HCT116 (cell line): ENCODE data around the gene MAML3. TPM values are rescaled to one million over a fixed set of nuclear protein-coding genes. Genes with fewer than 3 reads are reported as not detected.

ENCODE experiments used
- ATAC-seq: fragments of 200-7000 bp; cut with Tn5 transposase; 2 replicates; pipeline ENCODE4 v1.9.1; 2020; ENCODE audit warnings: mild to moderate bottlenecking, moderate library complexity
- BruUV-seq: library from RNA; stranded (reverse); fragments of 400-500 nt; replicated peaks from 2 replicates; lab custom pipeline; 2021; lab: Mats Ljungman, UMichigan
- CTCF ChIA-PET: fragments of 300-600 bp; sonication (Branson Sonifier 250); formaldehyde crosslinking; loops from one replicate; lab custom pipeline; 2021; ENCODE audit warnings: antibody characterized with exemption; lab: Charles Lee
- POLR2A ChIA-PET: fragments of 300-600, 350-600 bp; sonication (Branson Sonifier 250); formaldehyde crosslinking; loops from one replicate; lab custom pipeline; 2021; ENCODE audit warnings: antibody characterized with exemption; lab: Charles Lee
- RAD21 ChIA-PET, 2 experiments: fragments of 300-600 bp; sonication (Branson Sonifier 250); formaldehyde crosslinking; loops; one replicate each; lab custom pipeline; 2023; ENCODE audit warnings: low total read pairs in 2 of 2; ENCODE audit not compliant: uncharacterized antibody in 2 of 2, unreplicated experiment in 2 of 2, low non-redundant PET in 1 of 2; lab: Charles Lee
- DNase-seq: peaks from one replicate; pipeline ENCODE4 v3.0.0-alpha.2; 2010; ENCODE audit warnings: low read depth, low spot score
- H2AFZ ChIP-seq: fragments of 200-600 bp; shearing (Covaris generic), sonication (generic); 2 replicates; pipeline ENCODE4 v1.6.1; 2017; ENCODE audit warnings: low read depth, mixed run types, mixed read lengths, antibody characterized with exemption, low read length; ENCODE audit not compliant: poor library complexity, severe bottlenecking
- H3K27ac ChIP-seq: 2 replicates; pipeline ENCODE4 v1.5.1; 2012; ENCODE audit warnings: low read depth, low read length
- H3K27me3 ChIP-seq: fragments of 200-600 bp; sonication (generic); 2 replicates; pipeline ENCODE4 v1.6.1; 2016; ENCODE audit warnings: mixed run types, low read length, mixed read lengths; ENCODE audit not compliant: insufficient read depth
- H3K36me3 ChIP-seq, 2 experiments: fragments of 200-500 bp in 1 of 2; fragments of 200-600 bp in 1 of 2; sonication (Bioruptor generic) in 1 of 2; sonication (generic) in 1 of 2; 2 replicates each; pipeline versions ENCODE4 v1.5.1 to v1.6.1; 2014 to 2016; ENCODE audit warnings: low read length in 2 of 2, inconsistent platforms in 1 of 2, mixed read lengths in 1 of 2, mixed run types in 1 of 2; ENCODE audit not compliant: insufficient read depth in 2 of 2, control insufficient read depth in 1 of 2
- H3K4me1 ChIP-seq, 2 experiments: fragments of 200-600 bp in 1 of 2; sonication (generic) in 1 of 2; 2 replicates each; pipeline versions ENCODE4 v1.5.1 to v1.6.1; 2012 to 2017; ENCODE audit warnings: low read length in 2 of 2, inconsistent platforms in 1 of 2, mild to moderate bottlenecking in 1 of 2, mixed read lengths in 1 of 2, mixed run types in 1 of 2, moderate library complexity in 1 of 2; ENCODE audit not compliant: insufficient read depth in 2 of 2, control insufficient read depth in 1 of 2
- H3K4me2 ChIP-seq: fragments of 200-600 bp; sonication (generic); 2 replicates; pipeline ENCODE4 v1.6.1; 2017; ENCODE audit warnings: mixed run types, low read length, mixed read lengths
- H3K4me3 ChIP-seq, 2 experiments: fragments of 200-600 bp in 1 of 2; sonication (generic) in 1 of 2; replicated peaks in 1 of 2; 2 replicates each; pipeline ENCODE4 v1.5.1; 2011 to 2016; ENCODE audit warnings: low read length in 2 of 2, control low read depth in 1 of 2, low read depth in 1 of 2, mild to moderate bottlenecking in 1 of 2, mixed read lengths in 1 of 2, mixed run types in 1 of 2
- H3K79me2 ChIP-seq: fragments of 200-600 bp; sonication (generic); 2 replicates; pipeline ENCODE4 v1.6.1; 2017; ENCODE audit warnings: mild to moderate bottlenecking, mixed run types, low read length, moderate library complexity, mixed read lengths; ENCODE audit not compliant: insufficient read depth
- H3K9ac ChIP-seq: fragments of 200-600 bp; sonication (generic); 2 replicates; pipeline ENCODE4 v1.6.1; 2016; ENCODE audit warnings: low read length, mixed read lengths
- H3K9me2 ChIP-seq: fragments of 200-600 bp; sonication (generic), shearing (Covaris generic); 2 replicates; pipeline ENCODE4 v1.6.1; 2017; ENCODE audit warnings: mixed run types, mild to moderate bottlenecking, moderate library complexity; ENCODE audit not compliant: insufficient read depth
- H3K9me3 ChIP-seq, 2 experiments: fragments of 200-500 bp in 1 of 2; fragments of 200-600 bp in 1 of 2; sonication (Bioruptor generic) in 1 of 2; sonication (generic) in 1 of 2; 2 replicates each; pipeline ENCODE4 v1.6.1; 2014 to 2017; ENCODE audit warnings: low read length in 2 of 2, mixed read lengths in 2 of 2, inconsistent platforms in 1 of 2, low read depth in 1 of 2, mild to moderate bottlenecking in 1 of 2, mixed run types in 1 of 2, moderate library complexity in 1 of 2; ENCODE audit not compliant: control insufficient read depth in 1 of 2, insufficient read depth in 1 of 2
- H4K20me1 ChIP-seq: fragments of 200-600 bp; sonication (generic), shearing (Covaris generic); 2 replicates; pipeline ENCODE4 v1.6.1; 2017; ENCODE audit warnings: mixed run types, mild to moderate bottlenecking, moderate library complexity; ENCODE audit not compliant: insufficient read depth
- ELF1 ChIP-seq: IDR thresholded peaks from 2 replicates; pipeline ENCODE4 v1.6.1; 2012; ENCODE audit warnings: low read depth, borderline replicate concordance
- JUND ChIP-seq: IDR thresholded peaks from 2 replicates; pipeline ENCODE4 v1.6.1; 2012
- POLR2A ChIP-seq: IDR thresholded peaks from 2 replicates; pipeline ENCODE4 v1.7.0; 2011; ENCODE audit warnings: borderline replicate concordance; ENCODE audit not compliant: insufficient read depth, insufficient read length; ENCODE audit errors: extremely low read depth
- POLR2AphosphoS5 ChIP-seq: IDR thresholded peaks from 2 replicates; pipeline ENCODE4 v1.6.1; 2011; ENCODE audit warnings: mild to moderate bottlenecking, low read depth, low read length, moderate library complexity
- TCF7L2 ChIP-seq: IDR thresholded peaks from 2 replicates; pipeline ENCODE4 v1.7.0; 2011; ENCODE audit warnings: borderline replicate concordance, inconsistent platforms; ENCODE audit not compliant: insufficient read depth, insufficient read length; ENCODE audit errors: extremely low read depth
- intact Hi-C: fragments of 100-400 bp; cut with micrococcal nuclease; formaldehyde crosslinking; loops from 2 replicates; pipeline ENCODE4 v1.10.0; 2022
- total RNA-seq: library from RNA; stranded (reverse); gene quantifications from one replicate; pipeline ENCODE4 v1.2.1, GENCODE V29; 2021; ENCODE audit not compliant: unreplicated experiment
- TF ChIP-seq, protein P1 (sequence below): IDR thresholded peaks from 2 replicates; pipeline ENCODE4 v1.6.1; 2011; ENCODE audit warnings: mild to moderate bottlenecking, low read length, moderate library complexity; ENCODE audit not compliant: insufficient replicate concordance; ENCODE audit errors: extremely low read depth
- TF ChIP-seq, protein P2 (sequence below), 3 experiments: fragments of 200-600 bp in 1 of 3; sonication (generic) in 1 of 3; IDR thresholded peaks in 2 of 3; conservative IDR thresholded peaks in 1 of 3; 2 replicates each; pipeline ENCODE4 v1.5.1; 2012 to 2017; ENCODE audit warnings: low read depth in 2 of 3, low read length in 2 of 3, antibody characterized with exemption in 1 of 3, borderline replicate concordance in 1 of 3, control low read depth in 1 of 3, mild to moderate bottlenecking in 1 of 3, mixed read lengths in 1 of 3, mixed run types in 1 of 3, moderate library complexity in 1 of 3; ENCODE audit not compliant: insufficient read depth in 1 of 3
- TF ChIP-seq, protein P3 (sequence below): IDR thresholded peaks from 2 replicates; pipeline ENCODE4 v1.6.1; 2012

MAML3 gene
- total RNA-seq, 1 experiment from 2014 or later: 3.1 TPM

DNA sequence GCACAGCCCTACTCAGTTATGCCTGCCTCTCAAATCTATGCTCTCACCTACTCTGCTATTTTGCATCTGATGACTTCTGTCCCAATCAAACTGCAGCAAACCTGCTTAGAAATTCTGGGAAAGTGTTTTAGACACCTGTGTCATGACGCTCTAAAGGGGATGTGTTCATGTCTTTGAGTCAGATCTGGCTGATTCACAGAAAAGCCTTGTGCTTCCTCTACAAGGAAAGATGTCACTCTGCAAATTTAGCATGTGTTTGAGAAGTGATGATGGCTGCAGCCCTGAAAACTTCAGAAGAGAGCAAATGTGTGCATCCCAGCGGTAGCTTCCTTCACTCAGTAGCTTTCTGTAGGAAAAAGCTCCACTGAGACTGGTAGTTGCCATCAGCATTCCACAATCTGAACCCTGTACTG lies 253.0 kb downstream of the MAML3 start:
- Histone ChIP-seq H3K27me3 (no peaks in the 10 kb centered on the region), H3K4me1 (no peaks in the 10 kb centered on the region), H3K9ac (no peak overlapping the region), H3K4me3 (no peak overlapping the region), H3K9me3 (no peaks in the 10 kb centered on the region), H2AFZ (no peak overlapping the region), H3K4me2 (no peak overlapping the region), H3K9me2 (no peaks in the 10 kb centered on the region), H3K27ac (no peak overlapping the region), H3K36me3 (no peaks in the 10 kb centered on the region), H3K79me2 (no peaks in the 10 kb centered on the region), H4K20me1 (no peaks in the 10 kb centered on the region)
- no TSS peak for BruUV-seq
- TF ChIP-seq TCF7L2 (no peak), JUND (no peak), POLR2A (no peak), ELF1 (no peak), POLR2AphosphoS5 (no peak)
- TF ChIP-seq, protein P1, sequence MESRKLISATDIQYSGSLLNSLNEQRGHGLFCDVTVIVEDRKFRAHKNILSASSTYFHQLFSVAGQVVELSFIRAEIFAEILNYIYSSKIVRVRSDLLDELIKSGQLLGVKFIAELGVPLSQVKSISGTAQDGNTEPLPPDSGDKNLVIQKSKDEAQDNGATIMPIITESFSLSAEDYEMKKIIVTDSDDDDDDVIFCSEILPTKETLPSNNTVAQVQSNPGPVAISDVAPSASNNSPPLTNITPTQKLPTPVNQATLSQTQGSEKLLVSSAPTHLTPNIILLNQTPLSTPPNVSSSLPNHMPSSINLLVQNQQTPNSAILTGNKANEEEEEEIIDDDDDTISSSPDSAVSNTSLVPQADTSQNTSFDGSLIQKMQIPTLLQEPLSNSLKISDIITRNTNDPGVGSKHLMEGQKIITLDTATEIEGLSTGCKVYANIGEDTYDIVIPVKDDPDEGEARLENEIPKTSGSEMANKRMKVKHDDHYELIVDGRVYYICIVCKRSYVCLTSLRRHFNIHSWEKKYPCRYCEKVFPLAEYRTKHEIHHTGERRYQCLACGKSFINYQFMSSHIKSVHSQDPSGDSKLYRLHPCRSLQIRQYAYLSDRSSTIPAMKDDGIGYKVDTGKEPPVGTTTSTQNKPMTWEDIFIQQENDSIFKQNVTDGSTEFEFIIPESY: no peak
- TF ChIP-seq, protein P2, sequence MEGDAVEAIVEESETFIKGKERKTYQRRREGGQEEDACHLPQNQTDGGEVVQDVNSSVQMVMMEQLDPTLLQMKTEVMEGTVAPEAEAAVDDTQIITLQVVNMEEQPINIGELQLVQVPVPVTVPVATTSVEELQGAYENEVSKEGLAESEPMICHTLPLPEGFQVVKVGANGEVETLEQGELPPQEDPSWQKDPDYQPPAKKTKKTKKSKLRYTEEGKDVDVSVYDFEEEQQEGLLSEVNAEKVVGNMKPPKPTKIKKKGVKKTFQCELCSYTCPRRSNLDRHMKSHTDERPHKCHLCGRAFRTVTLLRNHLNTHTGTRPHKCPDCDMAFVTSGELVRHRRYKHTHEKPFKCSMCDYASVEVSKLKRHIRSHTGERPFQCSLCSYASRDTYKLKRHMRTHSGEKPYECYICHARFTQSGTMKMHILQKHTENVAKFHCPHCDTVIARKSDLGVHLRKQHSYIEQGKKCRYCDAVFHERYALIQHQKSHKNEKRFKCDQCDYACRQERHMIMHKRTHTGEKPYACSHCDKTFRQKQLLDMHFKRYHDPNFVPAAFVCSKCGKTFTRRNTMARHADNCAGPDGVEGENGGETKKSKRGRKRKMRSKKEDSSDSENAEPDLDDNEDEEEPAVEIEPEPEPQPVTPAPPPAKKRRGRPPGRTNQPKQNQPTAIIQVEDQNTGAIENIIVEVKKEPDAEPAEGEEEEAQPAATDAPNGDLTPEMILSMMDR (IDR thresholded peaks at IDR 0.05 in 2 of 3, conservative IDR thresholded peaks at IDR 0.05 in 1 of 3; ENCODE audit: borderline replicate concordance in 1 of 3, insufficient read depth in 1 of 3, low read depth in 2 of 3, low read length in 2 of 3): no peak
- TF ChIP-seq, protein P3, sequence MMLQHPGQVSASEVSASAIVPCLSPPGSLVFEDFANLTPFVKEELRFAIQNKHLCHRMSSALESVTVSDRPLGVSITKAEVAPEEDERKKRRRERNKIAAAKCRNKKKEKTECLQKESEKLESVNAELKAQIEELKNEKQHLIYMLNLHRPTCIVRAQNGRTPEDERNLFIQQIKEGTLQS: no peak
- POLR2A ChIA-PET: no interaction called here
- CTCF ChIA-PET: no interaction called here
- intact Hi-C loops: no loop called here
- ATAC-seq (no peak), DNase-seq (no peak)
- RAD21 ChIA-PET: no interaction called here
